ENCODE data around the gene SLC36A1. TPM values are rescaled to one million over a fixed set of nuclear protein-coding genes. Genes with fewer than 3 reads are reported as not detected.

SLC36A1 gene
- polyA plus RNA-seq, 1 donor (not counting 4 experiments of a cell fraction or from before 2014, with no cell fraction given), result 9.6 TPM

GRCh38 chr5:151467576-151467975 lies 20.2 kb downstream of the SLC36A1 start:
- Histone ChIP-seq H3K4me3 (ENCODE audit: control insufficient read depth in 2 of 3, extremely low read depth in 1 of 3, insufficient read depth in 2 of 3, low read depth in 1 of 3, low read length in 3 of 3) (no peak overlapping the region), H3K4me2 (ENCODE audit: control insufficient read depth, extremely low read depth, insufficient read depth, low read depth, low read length) (no peak overlapping the region), H3K36me3 (ENCODE audit: control insufficient read depth in 2 of 2, extremely low read depth in 1 of 2, insufficient read depth in 2 of 2, low read length in 2 of 2) (peaks cover 2 to 20% of the 10 kb centered on the region in 2 experiments), H3K9ac (ENCODE audit: control insufficient read depth, extremely low read depth, insufficient read depth, low read length) (no peak overlapping the region), H3K27me3 (ENCODE audit: control insufficient read depth, extremely low read depth, insufficient read depth, low read length) (no peaks in the 10 kb centered on the region), H4K20me1 (ENCODE audit: control insufficient read depth, extremely low read depth, insufficient read depth, low read length) (no peaks in the 10 kb centered on the region), H3K4me1 (ENCODE audit: control insufficient read depth, extremely low read depth, insufficient read depth, low read length) (no peaks in the 10 kb centered on the region), H3K9me1 (ENCODE audit: control insufficient read depth, extremely low read depth, insufficient read depth, low read length) (no peaks in the 10 kb centered on the region), H3K27ac (ENCODE audit: control insufficient read depth, insufficient read depth, low read length) (no peak overlapping the region), H2AFZ (ENCODE audit: control insufficient read depth, low read length) (no peak overlapping the region), H3K9me3 (ENCODE audit: control insufficient read depth, low read depth, low read length) (no peaks in the 10 kb centered on the region), H3K79me2 (ENCODE audit: control insufficient read depth, insufficient read depth, low read length) (no peaks in the 10 kb centered on the region)
- DNase-seq (ENCODE audit: low read depth, low spot score) (no peak), FAIRE-seq (no peak)
- TF ChIP-seq EZH2 (IDR thresholded peaks at IDR 0.05; ENCODE audit: low read length) (no peak), CTCF (optimal IDR thresholded peaks at IDR 0.05 in 1 of 3, IDR thresholded peaks at IDR 0.05 in 1 of 3, conservative IDR thresholded peaks at IDR 0.05 in 1 of 3; ENCODE audit: extremely low read depth in 1 of 3, insufficient read depth in 2 of 3, low read length in 3 of 3) (no peak)
- dilution Hi-C loops (cut with MboI; ENCODE audit: extremely low pct_ligation_motif_present, low sequenced_read_pairs), result no loop called here

- dilution Hi-C loops (cut with MboI; ENCODE audit: extremely low pct_ligation_motif_present, low sequenced_read_pairs), result no loop called here
Observed at GRCh38 chr5:151469386-151469785, 22.0 kb downstream of the SLC36A1 start.

More at GRCh38 chr5:151469386-151469785, 22.0 kb downstream of the SLC36A1 start:
- no peaks in the 10 kb centered on the region for H3K79me2 ChIP-seq (ENCODE audit: control insufficient read depth, insufficient read depth, low read length)
- H3K9ac ChIP-seq (ENCODE audit: control insufficient read depth, extremely low read depth, insufficient read depth, low read length), result no peak overlapping the region
- no peaks in the 10 kb centered on the region for H4K20me1 ChIP-seq (ENCODE audit: control insufficient read depth, extremely low read depth, insufficient read depth, low read length)
- peaks cover 8 to 17% of the 10 kb centered on the region in 2 experiments for H3K36me3 ChIP-seq (ENCODE audit: control insufficient read depth in 2 of 2, extremely low read depth in 1 of 2, insufficient read depth in 2 of 2, low read length in 2 of 2)
- no peak overlapping the region for H3K4me3 ChIP-seq (ENCODE audit: control insufficient read depth in 2 of 3, extremely low read depth in 1 of 3, insufficient read depth in 2 of 3, low read depth in 1 of 3, low read length in 3 of 3)
- no peaks in the 10 kb centered on the region for H3K4me1 ChIP-seq (ENCODE audit: control insufficient read depth, extremely low read depth, insufficient read depth, low read length)
- no peak for DNase-seq (ENCODE audit: low read depth, low spot score)
- FAIRE-seq, result no peak
- H3K9me3 ChIP-seq (ENCODE audit: control insufficient read depth, low read depth, low read length), result no peaks in the 10 kb centered on the region
- no peak overlapping the region for H3K4me2 ChIP-seq (ENCODE audit: control insufficient read depth, extremely low read depth, insufficient read depth, low read depth, low read length)
- H3K27ac ChIP-seq (ENCODE audit: control insufficient read depth, insufficient read depth, low read length), result no peak overlapping the region
- H2AFZ ChIP-seq (ENCODE audit: control insufficient read depth, low read length), result no peak overlapping the region
- H3K27me3 ChIP-seq (ENCODE audit: control insufficient read depth, extremely low read depth, insufficient read depth, low read length), result no peaks in the 10 kb centered on the region
- TF ChIP-seq CTCF (optimal IDR thresholded peaks at IDR 0.05 in 1 of 3, IDR thresholded peaks at IDR 0.05 in 1 of 3, conservative IDR thresholded peaks at IDR 0.05 in 1 of 3; ENCODE audit: extremely low read depth in 1 of 3, insufficient read depth in 2 of 3, low read length in 3 of 3) (no peak), EZH2 (IDR thresholded peaks at IDR 0.05; ENCODE audit: low read length) (no peak)
- no peaks in the 10 kb centered on the region for H3K9me1 ChIP-seq (ENCODE audit: control insufficient read depth, extremely low read depth, insufficient read depth, low read length)
